H9 (cell line): ENCODE data around the gene STON2. TPM values are rescaled to one million over a fixed set of nuclear protein-coding genes. Genes with fewer than 3 reads are reported as not detected.
"Not testable (repeated sequence)": the region's sequence is repeated elsewhere in the genome, so short reads cannot be mapped to it uniquely, and the experiment has no call there.

ENCODE experiments used
- DNase-seq: peaks from one replicate; pipeline ENCODE4 v3.0.0-alpha.2; 2017
- H2AFZ ChIP-seq: one replicate; pipeline ENCODE4 v1.6.1; 2013; ENCODE audit warnings: mild to moderate bottlenecking, low read length, control low read depth, moderate library complexity
- H2AK5ac ChIP-seq: 2 replicates; pipeline ENCODE4 v1.6.1; 2013; ENCODE audit warnings: low read length, control low read depth, mixed read lengths; ENCODE audit not compliant: insufficient read length
- H2BK120ac ChIP-seq: one replicate; pipeline ENCODE4 v1.6.1; 2013; ENCODE audit warnings: low read depth, mild to moderate bottlenecking, low read length, control low read depth, inconsistent platforms; ENCODE audit not compliant: poor library complexity, severe bottlenecking
- H2BK12ac ChIP-seq: 2 replicates; pipeline ENCODE4 v1.6.1; 2013; ENCODE audit warnings: low read length, control low read depth, mixed read lengths, low read depth; ENCODE audit not compliant: insufficient read length
- H2BK15ac ChIP-seq: 2 replicates; pipeline ENCODE4 v1.6.1; 2013; ENCODE audit warnings: low read depth, low read length, control low read depth
- H2BK20ac ChIP-seq: one replicate; pipeline ENCODE4 v1.6.1; 2013; ENCODE audit warnings: low read depth, mild to moderate bottlenecking, low read length, control low read depth, inconsistent platforms; ENCODE audit not compliant: poor library complexity, severe bottlenecking
- H2BK5ac ChIP-seq: 2 replicates; pipeline ENCODE4 v1.6.1; 2013; ENCODE audit warnings: low read length, control low read depth, mixed read lengths; ENCODE audit not compliant: insufficient read length
- H3K14ac ChIP-seq: 2 replicates; pipeline ENCODE4 v1.6.1; 2013; ENCODE audit warnings: low read length, control low read depth; ENCODE audit not compliant: insufficient read depth
- H3K18ac ChIP-seq: 2 replicates; pipeline ENCODE4 v1.6.1; 2013; ENCODE audit warnings: low read depth, mild to moderate bottlenecking, mixed read lengths, low read length, control low read depth; ENCODE audit not compliant: insufficient read length
- H3K23ac ChIP-seq: 2 replicates; pipeline ENCODE4 v1.6.1; 2013; ENCODE audit warnings: low read length, control low read depth, mixed read lengths, low read depth; ENCODE audit not compliant: insufficient read length
- H3K23me2 ChIP-seq: 2 replicates; pipeline ENCODE4 v1.6.1; 2013; ENCODE audit warnings: low read depth, mild to moderate bottlenecking, mixed read lengths, low read length, control low read depth; ENCODE audit not compliant: insufficient read length, poor library complexity, severe bottlenecking
- H3K27ac ChIP-seq: 2 replicates; pipeline ENCODE4 v1.5.1; 2013; ENCODE audit warnings: low read length, control low read depth, mixed read lengths, low read depth; ENCODE audit not compliant: insufficient read length
- H3K27me3 ChIP-seq: 2 replicates; pipeline ENCODE4 v1.6.1; 2013; ENCODE audit warnings: low read length, control low read depth, inconsistent platforms; ENCODE audit not compliant: insufficient read depth
- H3K4ac ChIP-seq: 2 replicates; pipeline ENCODE4 v1.6.1; 2013; ENCODE audit warnings: low read depth, mild to moderate bottlenecking, control low read depth, inconsistent platforms, low read length, moderate library complexity
- H3K4me1 ChIP-seq: 2 replicates; pipeline ENCODE4 v1.6.1; 2013; ENCODE audit warnings: low read length, control low read depth, inconsistent platforms; ENCODE audit not compliant: insufficient read depth
- H3K4me2 ChIP-seq: 2 replicates; pipeline ENCODE4 v1.6.1; 2013; ENCODE audit warnings: low read length, control low read depth, mixed read lengths; ENCODE audit not compliant: insufficient read length, insufficient read depth
- H3K56ac ChIP-seq: 2 replicates; pipeline ENCODE4 v1.6.1; 2013; ENCODE audit warnings: low read depth, mild to moderate bottlenecking, mixed read lengths, low read length, control low read depth; ENCODE audit not compliant: insufficient read length
- H3K79me1 ChIP-seq: 2 replicates; pipeline ENCODE4 v1.6.1; 2013; ENCODE audit warnings: low read depth, mild to moderate bottlenecking, moderate library complexity, low read length, control low read depth, inconsistent platforms; ENCODE audit not compliant: insufficient read depth, poor library complexity, severe bottlenecking
- H3K79me2 ChIP-seq: 2 replicates; pipeline ENCODE4 v1.6.1; 2013; ENCODE audit warnings: low read length, control low read depth, inconsistent platforms; ENCODE audit not compliant: insufficient read depth
- H3K9ac ChIP-seq: 2 replicates; pipeline ENCODE4 v1.6.1; 2013; ENCODE audit warnings: low read length, control low read depth, mixed read lengths; ENCODE audit not compliant: insufficient read length; ENCODE audit errors: extremely low read depth
- H3K9me3 ChIP-seq: one replicate; pipeline ENCODE4 v1.6.1; 2013; ENCODE audit warnings: low read depth, low read length, inconsistent platforms; ENCODE audit not compliant: control insufficient read depth
- H3T11ph ChIP-seq: one replicate; pipeline ENCODE4 v1.6.1; 2013; ENCODE audit warnings: mild to moderate bottlenecking, low read length, control low read depth, inconsistent platforms
- H4K20me1 ChIP-seq: one replicate; pipeline ENCODE4 v1.6.1; 2013; ENCODE audit not compliant: control insufficient read depth, insufficient read length, insufficient read depth
- H4K5ac ChIP-seq: 2 replicates; pipeline ENCODE4 v1.6.1; 2013; ENCODE audit warnings: low read depth, mild to moderate bottlenecking, mixed read lengths, low read length, control low read depth; ENCODE audit not compliant: insufficient read length
- H4K8ac ChIP-seq: replicated peaks from 2 replicates; pipeline ENCODE4 v1.6.1; 2013; ENCODE audit warnings: low read length, control low read depth, mixed read lengths, low read depth; ENCODE audit not compliant: insufficient read length
- H4K91ac ChIP-seq: 2 replicates; pipeline ENCODE4 v1.6.1; 2013; ENCODE audit warnings: low read depth, mild to moderate bottlenecking, moderate library complexity, mixed read lengths, low read length, control low read depth; ENCODE audit not compliant: insufficient read length
- H3K27ac Mint-ChIP-seq, 3 experiments: 2 replicates in 2 of 3; 3 replicates in 1 of 3; pipeline ENCODE4 v1.8.0; 2020 to 2021; ENCODE audit warnings: mixed read lengths in 3 of 3, mild to moderate bottlenecking in 1 of 3, moderate library complexity in 1 of 3
- H3K27me3 Mint-ChIP-seq: 2 replicates; pipeline ENCODE4 v1.8.0; 2021; ENCODE audit warnings: low read depth, mild to moderate bottlenecking, moderate library complexity, mixed read lengths
- H3K36me3 Mint-ChIP-seq, 3 experiments: 2 replicates in 2 of 3; 3 replicates in 1 of 3; pipeline ENCODE4 v1.8.0; 2020 to 2021; ENCODE audit warnings: low read depth in 3 of 3, mixed read lengths in 3 of 3; ENCODE audit not compliant: insufficient read depth in 1 of 3
- H3K4me1 Mint-ChIP-seq, 2 experiments: 2 replicates each; pipeline ENCODE4 v1.8.0; 2020; ENCODE audit warnings: mixed read lengths in 2 of 2
- H3K4me3 Mint-ChIP-seq, 2 experiments: 2 replicates in 1 of 2; 3 replicates in 1 of 2; pipeline ENCODE4 v1.8.0; 2020 to 2021; ENCODE audit warnings: mild to moderate bottlenecking in 2 of 2, mixed read lengths in 2 of 2, moderate library complexity in 1 of 2
- H3K9me3 Mint-ChIP-seq, 2 experiments: 2 replicates in 1 of 2; 3 replicates in 1 of 2; pipeline ENCODE4 v1.8.0; 2020; ENCODE audit warnings: mild to moderate bottlenecking in 2 of 2, mixed read lengths in 2 of 2, moderate library complexity in 1 of 2
- CTCF ChIP-seq: fragments of 200-600 bp; sonication (generic); conservative IDR thresholded peaks from 3 replicates; pipeline ENCODE4 v1.8.0; 2021; ENCODE audit warnings: antibody characterized with exemption, mild to moderate bottlenecking
- WGBS: extraction: QIAGEN DNeasy Blood & Tissue Kit; methylation state at CpG from one replicate; pipeline ENCODE4 v1.1.7; 2013; ENCODE audit warnings: missing lambda C conversion rate, low lambda C conversion rate, mixed read lengths; ENCODE audit not compliant: insufficient read length; ENCODE audit errors: extremely low coverage; 5-methylcytosine and 5-hydroxymethylcytosine counted together
- total RNA-seq: library from RNA; stranded (reverse); gene quantifications from 2 replicates; pipeline ENCODE4 v1.2.1, GENCODE V29; 2021

The STON2 gene
- total RNA-seq, 1 experiment from 2014 or later, result 62.9 TPM

- Mint-ChIP-seq H3K4me1 (no peaks in the 10 kb centered on the region), H3K4me3 (no peak overlapping the region), H3K27ac (no peak overlapping the region; a peak in 1 of 7 replicates), H3K27me3 (peaks cover 3% of the 10 kb centered on the region), H3K9me3 (peaks cover 27 to 29% of the 10 kb centered on the region in 2 experiments), H3K36me3 (peaks cover 10 to 22% (median 11%) of the 10 kb centered on the region in 3 experiments; a peak in 6 of 7 replicates)
- H2BK5ac ChIP-seq, result no peak overlapping the region
- H3K4ac ChIP-seq, result no peak overlapping the region
- H3K4me1 ChIP-seq, result no peaks in the 10 kb centered on the region
- H3K27me3 ChIP-seq, result no peaks in the 10 kb centered on the region
- no peak overlapping the region for H4K91ac ChIP-seq
- no peak overlapping the region for H3K18ac ChIP-seq
- no CpG with 5 or more reads among the region's 1 CpG for WGBS
- H2AK5ac ChIP-seq, result no peak overlapping the region
- H2AFZ ChIP-seq, result no peak overlapping the region
- no peak overlapping the region for H3K27ac ChIP-seq
- H4K8ac ChIP-seq, result no peak overlapping the region
- no peak overlapping the region for H3K23ac ChIP-seq
- no peak overlapping the region for H3K56ac ChIP-seq
- H3K9me3 ChIP-seq, result no peaks in the 10 kb centered on the region
- DNase-seq, result no peak
- H2BK12ac ChIP-seq, result no peak overlapping the region
- no peak overlapping the region for H3K9ac ChIP-seq
- TF ChIP-seq CTCF, result no peak
- no peak overlapping the region for H3K4me2 ChIP-seq
- H4K5ac ChIP-seq, result no peak overlapping the region
- no peak overlapping the region for H2BK20ac ChIP-seq
- H4K20me1 ChIP-seq, result no peaks in the 10 kb centered on the region
- no peaks in the 10 kb centered on the region for H3K23me2 ChIP-seq
- no peak overlapping the region for H2BK120ac ChIP-seq
- no peaks in the 10 kb centered on the region for H3K79me2 ChIP-seq
- H3K14ac ChIP-seq, result no peak overlapping the region
- H2BK15ac ChIP-seq, result no peak overlapping the region
- H3T11ph ChIP-seq, result no peak overlapping the region
- no peaks in the 10 kb centered on the region for H3K79me1 ChIP-seq
These were observed 154.4 kb downstream of the STON2 start for GRCh38 chr14:81245771-81246170.

- not testable (repeated sequence) for H2AK5ac ChIP-seq, H2BK15ac ChIP-seq, H3K27me3 Mint-ChIP-seq, H3K9me3 ChIP-seq, H4K5ac ChIP-seq, H3K27me3 ChIP-seq, H3K4me3 Mint-ChIP-seq, H3K79me1 ChIP-seq, H3K56ac ChIP-seq, H3K4me1 Mint-ChIP-seq, H3K27ac ChIP-seq, H3K23me2 ChIP-seq, H3T11ph ChIP-seq, H3K27ac Mint-ChIP-seq, H2BK12ac ChIP-seq, H3K18ac ChIP-seq, DNase-seq, H2BK5ac ChIP-seq, H3K23ac ChIP-seq, H4K8ac ChIP-seq, H2AFZ ChIP-seq, H3K9ac ChIP-seq, H3K14ac ChIP-seq, H3K4ac ChIP-seq, H3K4me1 ChIP-seq, H2BK20ac ChIP-seq, H3K79me2 ChIP-seq, H4K20me1 ChIP-seq, H4K91ac ChIP-seq, H2BK120ac ChIP-seq, H3K4me2 ChIP-seq
- H3K36me3 Mint-ChIP-seq, result peaks cover 10 to 22% (median 11%) of the 10 kb centered on the region in 3 experiments; a peak in 6 of 7 replicates
- H3K9me3 Mint-ChIP-seq, result peaks cover 27 to 29% of the 10 kb centered on the region in 2 experiments
- WGBS, result no CpG with 5 or more reads among the region's 28 CpGs
These were observed 155.7 kb downstream of the STON2 start for GRCh38 chr14:81244431-81244830.
